Measurements from ENCODE around the gene CREBL2.

Gene CREBL2

GRCh38 chr12:12684375-12685106, 72.9 kb downstream of the CREBL2 start:
- TF ChIP-seq CTCF (IDR thresholded peaks at IDR 0.05; ENCODE audit: low read depth, low read length), result no peak
- Histone ChIP-seq H3K27me3 (no peaks in the 10 kb centered on the region; the same call in 1 of the 2 replicates), H3K4me1 (peaks cover 11% of the 10 kb centered on the region), H3K36me3 (no peaks in the 10 kb centered on the region), H3K9me3 (no peaks in the 10 kb centered on the region), H3K4me3 (ENCODE audit: low read depth, low read length) (peak overlapping the region; percentile 74)
- DNase-seq, result peak; percentile 95

GRCh38 chr12:12685305-12685704, 73.6 kb downstream of the CREBL2 start:
- DNase-seq, result no peak
- Histone ChIP-seq H3K36me3 (no peaks in the 10 kb centered on the region), H3K27me3 (no peaks in the 10 kb centered on the region; the same call in 1 of the 2 replicates), H3K4me3 (ENCODE audit: low read depth, low read length) (no peak overlapping the region), H3K4me1 (peaks cover 11% of the 10 kb centered on the region), H3K9me3 (no peaks in the 10 kb centered on the region)
- TF ChIP-seq CTCF (IDR thresholded peaks at IDR 0.05; ENCODE audit: low read depth, low read length), result no peak

- Histone ChIP-seq H3K27me3 (peaks cover 4% of the 10 kb centered on the region; the same call in 1 of the 2 replicates), H3K9me3 (no peaks in the 10 kb centered on the region), H3K4me3 (ENCODE audit: low read depth, low read length) (no peak overlapping the region), H3K4me1 (peaks cover 11% of the 10 kb centered on the region), H3K36me3 (no peaks in the 10 kb centered on the region)
- no peak for TF ChIP-seq CTCF (IDR thresholded peaks at IDR 0.05; ENCODE audit: low read depth, low read length)
- DNase-seq, result no peak
Observed at GRCh38 chr12:12686472-12686871, 74.8 kb downstream of the CREBL2 start.

- no peak for DNase-seq
- no peak overlapping the region for H3K4me3 ChIP-seq (ENCODE audit: low read depth, low read length)
- TF ChIP-seq CTCF (IDR thresholded peaks at IDR 0.05; ENCODE audit: low read depth, low read length), result no peak
- peaks cover 11% of the 10 kb centered on the region for H3K4me1 ChIP-seq
- no peaks in the 10 kb centered on the region for H3K9me3 ChIP-seq
- H3K27me3 ChIP-seq, result peaks cover 8% of the 10 kb centered on the region
- no peaks in the 10 kb centered on the region for H3K36me3 ChIP-seq
Observed at GRCh38 chr12:12686925-12687324, 75.2 kb downstream of the CREBL2 start.

- H3K27me3 ChIP-seq, result peaks cover 10% of the 10 kb centered on the region
- no peak for DNase-seq
- H3K4me3 ChIP-seq (ENCODE audit: low read depth, low read length), result no peak overlapping the region
- H3K9me3 ChIP-seq, result no peaks in the 10 kb centered on the region
- TF ChIP-seq CTCF (IDR thresholded peaks at IDR 0.05; ENCODE audit: low read depth, low read length), result no peak
- peaks cover 6% of the 10 kb centered on the region for H3K4me1 ChIP-seq
- no peaks in the 10 kb centered on the region for H3K36me3 ChIP-seq
Observed at GRCh38 chr12:12689647-12690300, 78.1 kb downstream of the CREBL2 start.

GRCh38 chr12:12691549-12691948, 79.9 kb downstream of the CREBL2 start:
- TF ChIP-seq CTCF (IDR thresholded peaks at IDR 0.05; ENCODE audit: low read depth, low read length), result no peak
- Histone ChIP-seq H3K9me3 (no peaks in the 10 kb centered on the region), H3K4me1 (no peaks in the 10 kb centered on the region), H3K4me3 (ENCODE audit: low read depth, low read length) (no peak overlapping the region), H3K27me3 (peaks cover 10% of the 10 kb centered on the region), H3K36me3 (no peaks in the 10 kb centered on the region)
- DNase-seq, result no peak
